ENCODE measurements around the gene UQCRHL. TPM values are rescaled to one million over a fixed set of nuclear protein-coding genes. Genes with fewer than 3 reads are reported as not detected.
A peak's percentile ranks its signal among the peaks of the same experiment; 100 is the strongest.

Gene UQCRHL
- total RNA-seq, 2 experiments from 2014 or later = 2.0 to 2.5 TPM

- H3K4me1 Mint-ChIP-seq (ENCODE audit: low read depth) = no peaks in the 10 kb centered on the region
- no peak overlapping the region for H3K27ac Mint-ChIP-seq
- no peaks in the 10 kb centered on the region for H3K9me3 Mint-ChIP-seq
- intact Hi-C loops (cut with micrococcal nuclease) = no loop called here
- no peaks in the 10 kb centered on the region for H3K27me3 Mint-ChIP-seq
- no peak overlapping the region for H3K4me3 Mint-ChIP-seq
- ChIA-PET CTCF (interaction anchor here (1.2 to 2.0 kb wide), 2 partner anchors 17 to 200 kb away, joined by 4 to 6 read pairs; no protein-coding TSS in a partner anchor), POLR2A (no interaction called here)
- DNase-seq = no peak
- H3K36me3 Mint-ChIP-seq = no peaks in the 10 kb centered on the region
Observed at GRCh38 chr1:15808955-15809354, 1.5 kb upstream of the UQCRHL start.

DNA sequence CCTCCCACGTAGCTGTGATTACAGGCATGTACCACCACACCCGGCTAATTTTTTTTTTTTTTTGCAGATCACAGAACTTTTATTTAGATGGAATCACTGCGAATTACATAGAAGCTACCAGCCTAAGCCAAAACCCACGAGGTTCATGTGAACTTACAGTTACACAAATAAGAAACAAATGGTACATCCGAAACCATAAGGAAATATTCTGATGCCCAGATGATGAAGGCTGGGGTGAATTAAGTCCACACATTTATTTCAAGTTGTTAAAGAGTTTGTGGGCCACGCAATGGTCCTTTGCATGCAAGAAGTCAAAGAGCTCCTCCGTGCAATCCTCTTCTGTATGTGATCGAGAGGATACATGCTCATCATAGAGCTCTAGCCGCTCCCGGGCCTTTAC is 328 bp downstream of the UQCRHL start:
- no peak for DNase-seq
- no peaks in the 10 kb centered on the region for H3K36me3 Mint-ChIP-seq
- no peaks in the 10 kb centered on the region for H3K4me1 Mint-ChIP-seq (ENCODE audit: low read depth)
- ChIA-PET POLR2A (no interaction called here), CTCF (interaction anchor here (1.0 to 2.0 kb wide), 2 partner anchors 15 to 16 kb away, joined by 3 to 6 read pairs; no protein-coding TSS in a partner anchor)
- no peak overlapping the region for H3K4me3 Mint-ChIP-seq
- H3K9me3 Mint-ChIP-seq = no peaks in the 10 kb centered on the region
- H3K27me3 Mint-ChIP-seq = no peaks in the 10 kb centered on the region
- no peak overlapping the region for H3K27ac Mint-ChIP-seq
- intact Hi-C loops (cut with micrococcal nuclease) = no loop called here

DNA sequence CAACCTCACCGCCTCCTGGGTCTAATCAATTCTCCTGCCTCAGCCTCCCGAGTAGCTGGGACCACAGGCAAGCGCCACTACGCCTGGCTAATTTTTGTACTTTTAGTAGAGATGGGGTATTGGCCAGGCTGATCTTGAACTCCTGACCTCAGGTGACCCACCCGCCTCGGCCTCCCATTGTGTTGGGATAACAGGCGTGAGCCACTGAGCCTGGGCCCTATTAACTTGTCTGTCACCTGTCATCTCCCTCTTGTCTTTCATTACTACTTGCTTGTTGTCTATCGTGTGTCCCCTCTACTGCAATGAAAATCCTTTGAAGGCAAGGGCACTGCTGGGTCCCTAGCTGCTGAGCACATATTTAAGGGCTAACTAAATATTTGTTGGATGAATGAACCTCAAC is 3.4 kb downstream of the UQCRHL start:
- DNase-seq = no peak
- Mint-ChIP-seq H3K27ac (no peak overlapping the region), H3K36me3 (no peaks in the 10 kb centered on the region), H3K4me1 (ENCODE audit: low read depth) (no peaks in the 10 kb centered on the region), H3K27me3 (no peaks in the 10 kb centered on the region), H3K9me3 (no peaks in the 10 kb centered on the region), H3K4me3 (no peak overlapping the region)
- ChIA-PET CTCF (interaction anchor here (1.0 to 1.9 kb wide), 7 partner anchors 11 to 279 kb away, joined by 3 to 12 read pairs (median 6); no protein-coding TSS in a partner anchor), POLR2A (no interaction called here)
- intact Hi-C loops (cut with micrococcal nuclease) = no loop called here

GRCh38 chr1:15803380-15803779 is 4.1 kb downstream of the UQCRHL start:
- Mint-ChIP-seq H3K27ac (no peak overlapping the region), H3K36me3 (no peaks in the 10 kb centered on the region), H3K4me1 (ENCODE audit: low read depth) (no peaks in the 10 kb centered on the region), H3K4me3 (no peak overlapping the region), H3K27me3 (no peaks in the 10 kb centered on the region), H3K9me3 (no peaks in the 10 kb centered on the region)
- peak; percentile 32 for DNase-seq
- CTCF ChIA-PET = interaction anchor here (1.0 to 1.9 kb wide), 7 partner anchors 11 to 280 kb away, joined by 3 to 12 read pairs (median 6); no protein-coding TSS in a partner anchor
- POLR2A ChIA-PET = no interaction called here
- intact Hi-C loops (cut with micrococcal nuclease) = loop anchor here (1.0 kb wide), 1 partner anchor 191 kb away; no protein-coding TSS in a partner anchor

GRCh38 chr1:15802234-15802965 is 5.0 kb downstream of the UQCRHL start:
- ChIA-PET CTCF (interaction anchor here (0.9 to 2.8 kb wide), 6 partner anchors 10 to 205 kb away, joined by 3 to 15 read pairs (median 6); no protein-coding TSS in a partner anchor), POLR2A (no interaction called here)
- H3K9me3 Mint-ChIP-seq = no peaks in the 10 kb centered on the region
- intact Hi-C loops (cut with micrococcal nuclease) = no loop called here
- no peaks in the 10 kb centered on the region for H3K4me1 Mint-ChIP-seq (ENCODE audit: low read depth)
- H3K4me3 Mint-ChIP-seq = no peak overlapping the region
- H3K27ac Mint-ChIP-seq = no peak overlapping the region
- DNase-seq = no peak
- H3K27me3 Mint-ChIP-seq = peaks cover 1% of the 10 kb centered on the region
- no peaks in the 10 kb centered on the region for H3K36me3 Mint-ChIP-seq

DNA sequence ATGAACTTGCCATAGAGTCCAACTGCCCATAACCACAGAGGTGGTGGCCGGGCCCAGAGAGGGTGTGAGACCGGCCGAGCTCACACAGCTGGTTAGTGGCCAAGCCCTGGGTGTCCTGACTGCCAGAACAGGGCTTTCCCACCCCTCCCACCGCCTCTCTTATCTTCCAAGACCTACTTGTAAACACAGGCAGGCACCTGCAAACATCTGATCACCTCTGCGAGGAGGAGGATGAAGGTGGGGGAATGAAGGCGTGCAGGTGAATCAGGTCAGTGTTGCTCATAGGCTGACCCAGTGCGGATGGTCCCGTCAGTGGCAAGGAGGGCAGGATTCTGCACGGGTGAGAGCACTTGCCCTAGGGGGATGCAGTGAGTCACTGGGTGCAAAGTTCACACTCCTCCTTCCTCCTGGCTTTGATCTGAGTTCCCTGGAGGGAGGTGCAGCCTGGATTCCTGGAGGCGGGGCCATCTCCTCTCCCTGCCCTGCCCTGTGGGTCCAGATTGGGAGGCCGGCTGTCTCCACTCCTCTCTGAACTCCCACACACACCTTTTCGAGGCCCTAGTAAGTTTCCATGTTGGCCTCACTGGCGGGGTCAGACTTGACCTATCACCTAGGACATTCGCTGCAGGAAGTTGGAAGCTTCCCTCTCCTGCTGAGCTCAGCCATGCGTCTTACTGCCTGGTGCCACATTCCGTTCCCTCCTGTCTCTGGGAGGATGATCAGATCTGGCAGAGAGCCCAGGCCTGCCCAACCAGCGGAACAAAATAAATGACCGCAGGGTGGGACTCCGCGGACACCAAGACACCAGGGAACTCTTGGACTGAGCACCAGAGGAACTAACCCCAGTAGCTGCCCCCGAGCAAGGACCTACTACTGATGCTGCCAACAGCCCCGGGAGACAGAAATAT is 7.3 kb downstream of the UQCRHL start:
- DNase-seq = no peak
- intact Hi-C loops (cut with micrococcal nuclease) = no loop called here
- POLR2A ChIA-PET = no interaction called here
- CTCF ChIA-PET = interaction anchor here (2.8 kb wide), 1 partner anchor 8 kb away, joined by 15 read pairs; no protein-coding TSS in a partner anchor
- Mint-ChIP-seq H3K4me1 (ENCODE audit: low read depth) (no peaks in the 10 kb centered on the region), H3K9me3 (no peaks in the 10 kb centered on the region), H3K27ac (no peak overlapping the region), H3K36me3 (no peaks in the 10 kb centered on the region), H3K27me3 (peaks cover 1% of the 10 kb centered on the region), H3K4me3 (no peak overlapping the region)

GRCh38 chr1:15799004-15799867 is 8.2 kb downstream of the UQCRHL start:
- intact Hi-C loops (cut with micrococcal nuclease) = no loop called here
- H3K4me3 Mint-ChIP-seq = no peak overlapping the region
- H3K36me3 Mint-ChIP-seq = no peaks in the 10 kb centered on the region
- H3K4me1 Mint-ChIP-seq (ENCODE audit: low read depth) = peaks cover 3% of the 10 kb centered on the region
- CTCF ChIA-PET = interaction anchor here (1.0 to 2.8 kb wide), 2 partner anchors 7 to 256 kb away, joined by 4 to 15 read pairs; no protein-coding TSS in a partner anchor
- H3K27me3 Mint-ChIP-seq = peaks cover 1% of the 10 kb centered on the region
- DNase-seq = peak; percentile 36
- no peak overlapping the region for H3K27ac Mint-ChIP-seq
- POLR2A ChIA-PET = no interaction called here
- no peaks in the 10 kb centered on the region for H3K9me3 Mint-ChIP-seq

DNA sequence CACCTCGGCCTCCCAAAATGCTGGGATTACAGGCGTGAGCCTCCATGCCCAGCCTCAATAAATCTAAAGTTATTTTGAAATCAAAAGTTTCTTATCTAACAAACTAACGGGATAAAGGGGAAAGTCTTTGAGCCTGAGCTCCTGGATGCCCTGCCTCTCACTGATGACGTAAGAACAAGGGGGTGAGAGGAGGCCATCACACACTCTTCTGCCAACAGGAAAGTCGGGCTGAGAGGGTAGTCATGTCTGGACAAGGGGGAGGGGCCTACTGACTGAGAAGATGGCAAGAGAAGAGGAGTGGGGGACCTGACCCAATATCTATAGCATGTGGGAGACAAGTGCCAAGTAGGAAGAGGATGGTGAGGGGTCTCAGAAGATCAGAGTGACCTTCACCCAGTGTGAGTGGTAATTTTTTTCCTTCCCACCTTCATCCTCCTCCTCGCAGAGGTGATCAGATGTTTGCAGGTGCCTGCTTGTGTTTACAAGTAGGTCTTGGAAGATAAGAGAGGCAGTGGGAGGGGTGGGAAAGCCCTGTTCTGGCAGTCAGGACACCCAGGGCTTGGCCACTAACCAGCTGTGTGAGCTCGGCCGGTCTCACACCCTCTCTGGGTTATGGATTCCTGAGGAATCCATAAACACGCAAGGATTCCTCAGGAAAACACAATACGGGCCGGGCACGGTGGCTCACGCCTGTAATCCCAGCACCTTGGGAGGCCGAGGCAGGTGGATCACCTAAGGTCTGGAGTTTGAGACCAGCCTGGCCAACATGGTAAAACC is 9.6 kb downstream of the UQCRHL start:
- DNase-seq = no peak
- Mint-ChIP-seq H3K27me3 (peaks cover 1% of the 10 kb centered on the region), H3K27ac (no peak overlapping the region), H3K4me1 (ENCODE audit: low read depth) (peaks cover 3% of the 10 kb centered on the region), H3K4me3 (no peak overlapping the region), H3K9me3 (no peaks in the 10 kb centered on the region), H3K36me3 (no peaks in the 10 kb centered on the region)
- intact Hi-C loops (cut with micrococcal nuclease) = no loop called here
- ChIA-PET CTCF (interaction anchor here (0.6 to 2.0 kb wide), 2 partner anchors 17 to 20 kb away, joined by 6 to 7 read pairs; no protein-coding TSS in a partner anchor), POLR2A (no interaction called here)

DNA sequence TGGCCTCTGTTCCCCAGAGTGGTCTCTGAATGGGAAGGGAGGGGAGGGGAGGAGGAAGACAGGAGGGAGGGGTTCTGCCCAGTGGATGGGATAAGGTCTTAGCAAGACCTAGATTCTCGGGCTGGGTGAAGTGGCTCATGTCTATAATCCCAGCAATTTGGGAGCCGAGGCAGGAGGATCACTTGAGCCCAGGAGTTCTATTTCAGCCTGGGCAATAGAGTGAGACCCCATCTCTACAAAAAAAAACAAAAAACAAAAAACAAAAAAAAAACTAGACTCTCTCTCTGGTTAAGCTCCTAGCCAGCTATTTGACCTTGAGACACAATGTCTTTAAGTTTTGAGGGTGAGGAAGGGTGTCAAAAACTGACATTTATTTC is 11.4 kb downstream of the UQCRHL start:
- intact Hi-C loops (cut with micrococcal nuclease) = no loop called here
- ChIA-PET CTCF (interaction anchor here (0.7 to 2.0 kb wide), 4 partner anchors 19 to 260 kb away, joined by 3 to 7 read pairs (median 3); no protein-coding TSS in a partner anchor), POLR2A (interaction anchor here (0.6 kb wide), 1 partner anchor 142 kb away, joined by 3 read pairs; no protein-coding TSS in a partner anchor)
- Mint-ChIP-seq H3K27ac (no peak overlapping the region), H3K9me3 (no peaks in the 10 kb centered on the region), H3K4me3 (no peak overlapping the region), H3K36me3 (no peaks in the 10 kb centered on the region), H3K27me3 (peaks cover 2% of the 10 kb centered on the region), H3K4me1 (ENCODE audit: low read depth) (peaks cover 3% of the 10 kb centered on the region)
- no peak for DNase-seq

- ChIA-PET CTCF (interaction anchor here (0.6 to 0.8 kb wide), 2 partner anchors 11 to 290 kb away, joined by 3 read pairs; no protein-coding TSS in a partner anchor), POLR2A (no interaction called here)
- H3K9me3 Mint-ChIP-seq = no peaks in the 10 kb centered on the region
- intact Hi-C loops (cut with micrococcal nuclease) = no loop called here
- peaks cover 4% of the 10 kb centered on the region for H3K27me3 Mint-ChIP-seq
- DNase-seq = no peak
- no peak overlapping the region for H3K27ac Mint-ChIP-seq
- H3K36me3 Mint-ChIP-seq = no peaks in the 10 kb centered on the region
- H3K4me3 Mint-ChIP-seq = no peak overlapping the region
- H3K4me1 Mint-ChIP-seq (ENCODE audit: low read depth) = no peaks in the 10 kb centered on the region
Observed at GRCh38 chr1:15788624-15789301, 18.7 kb downstream of the UQCRHL start.
